CD4-positive, alpha-beta T cell treated with Interleukin-15 for 1 hour (primary cell): ENCODE results near the gene ZCCHC2.

Source experiments
- DNase-seq: peaks from one replicate; pipeline ENCODE4 v3.0.0-alpha.2; 2020

The ZCCHC2 gene

DNA sequence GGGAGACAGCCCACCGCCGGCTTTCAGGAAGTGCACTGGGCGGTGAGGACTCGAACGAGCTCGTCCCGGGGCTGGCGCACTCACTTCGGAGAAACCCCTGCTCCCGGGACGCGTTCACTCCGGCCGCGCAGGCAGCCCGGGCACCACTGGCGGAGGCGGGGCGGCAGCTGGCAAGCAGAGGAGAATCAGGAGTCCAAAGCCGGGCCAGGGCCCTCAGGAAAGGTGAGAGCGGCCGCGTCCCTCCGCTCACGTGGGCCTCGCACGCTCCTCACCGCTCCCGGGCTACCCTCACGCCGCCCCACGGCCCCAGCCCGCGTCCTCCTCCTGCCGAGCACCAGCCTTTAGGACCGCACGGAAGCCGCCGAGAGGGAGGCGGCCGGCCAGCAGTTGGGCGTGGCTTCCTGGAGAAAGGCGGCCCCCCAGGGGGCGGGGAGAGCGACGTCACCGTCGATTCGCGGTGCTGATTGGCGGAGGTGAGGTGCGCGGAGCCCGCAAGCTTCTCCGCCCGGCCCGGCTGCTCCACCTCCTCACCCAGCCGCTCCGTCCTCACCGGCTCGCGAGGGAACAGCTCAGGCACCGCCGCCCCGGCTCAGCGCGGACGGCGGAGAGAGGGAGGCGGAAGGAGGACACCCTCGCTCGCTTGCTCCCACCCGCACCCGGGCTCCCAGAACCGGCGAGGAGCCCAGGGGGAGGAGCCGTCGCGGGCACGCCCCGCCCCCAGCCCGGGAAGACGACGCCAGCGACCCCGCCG is at the start of gene ZCCHC2:
Gene ZCCHC2, plus strand, starts transcription at position 522 of the 751 bp plus-strand sequence. CDS start 400 bp downstream, outside the sequence.
- DNase-seq = peak; percentile 98

DNA sequence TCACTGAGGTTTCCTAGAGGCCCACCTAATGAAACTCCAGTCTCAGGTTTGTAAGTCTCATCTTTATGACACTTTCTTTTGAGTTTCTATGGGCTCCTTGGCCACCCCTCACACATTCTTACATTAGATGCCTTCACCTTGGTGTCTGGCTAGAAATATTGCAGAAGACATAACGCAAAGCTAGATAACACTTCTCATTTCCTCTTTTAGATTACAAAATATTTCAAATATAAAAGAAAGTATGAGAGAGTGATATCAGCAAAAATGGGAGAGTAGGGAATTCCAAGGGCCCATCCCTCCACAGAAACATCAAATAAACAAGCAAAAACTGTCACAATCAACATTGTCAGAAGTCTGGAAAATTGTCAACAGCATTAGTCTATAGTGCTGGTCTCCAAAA is 43.3 kb upstream of the ZCCHC2 start:
- no peak for DNase-seq

DNA sequence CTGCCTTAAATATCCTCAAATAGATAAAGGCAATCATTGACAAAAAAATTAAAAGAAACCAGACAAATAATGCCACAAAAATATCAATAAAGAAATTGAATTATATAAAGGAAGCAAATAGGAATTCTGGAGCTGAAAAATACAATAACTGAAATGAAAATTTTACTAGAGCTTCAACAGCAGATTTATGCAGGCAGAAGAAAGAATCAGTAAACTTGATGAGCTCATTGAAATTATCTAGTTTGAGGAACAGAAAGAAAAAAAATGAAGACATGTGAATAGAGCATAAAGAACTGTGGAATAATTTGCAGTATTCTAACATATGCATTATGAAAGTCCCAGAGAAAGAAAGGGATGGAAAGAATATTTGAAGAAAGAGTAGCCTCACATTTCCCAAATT is 41.9 kb upstream of the ZCCHC2 start:
- no peak for DNase-seq

DNA sequence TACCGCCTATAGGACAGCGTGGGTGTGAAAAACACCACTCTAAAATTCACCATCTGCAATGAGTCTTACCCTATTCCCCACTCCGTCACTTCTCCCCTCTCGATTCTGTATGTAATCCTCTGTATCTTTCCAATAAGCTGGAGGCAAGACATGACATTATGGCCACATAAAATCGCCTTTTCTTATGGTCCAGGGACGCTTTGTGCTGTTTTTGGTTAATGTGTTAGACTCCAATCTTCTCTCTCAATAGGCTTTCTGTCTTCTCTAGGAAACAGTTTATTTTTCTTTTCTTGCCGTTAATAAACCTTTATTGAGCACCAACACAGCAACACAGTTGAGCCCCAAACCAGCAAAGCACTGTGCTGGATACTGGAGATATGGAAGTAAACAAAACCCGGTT is 37.9 kb upstream of the ZCCHC2 start:
- DNase-seq = no peak

DNA sequence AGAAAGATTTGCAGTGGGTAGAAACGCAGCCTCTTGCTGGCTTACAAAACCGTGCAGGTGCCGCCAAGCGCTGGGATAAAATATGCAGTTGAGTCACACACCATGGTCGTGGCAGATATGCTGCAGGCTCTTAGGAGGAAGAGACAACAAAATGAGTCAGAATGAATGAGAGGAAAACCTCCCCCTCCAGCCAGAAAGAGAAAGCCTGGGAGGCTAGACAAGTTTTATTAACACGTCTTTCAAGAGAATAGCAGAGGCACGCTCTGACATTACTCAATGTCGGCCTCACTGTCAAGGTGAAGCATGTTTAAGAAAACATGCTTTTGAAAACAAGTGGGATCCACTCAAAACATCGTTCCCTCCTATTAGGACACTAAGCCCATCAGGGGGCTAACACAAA is 37.1 kb upstream of the ZCCHC2 start:
- no peak for DNase-seq

DNA sequence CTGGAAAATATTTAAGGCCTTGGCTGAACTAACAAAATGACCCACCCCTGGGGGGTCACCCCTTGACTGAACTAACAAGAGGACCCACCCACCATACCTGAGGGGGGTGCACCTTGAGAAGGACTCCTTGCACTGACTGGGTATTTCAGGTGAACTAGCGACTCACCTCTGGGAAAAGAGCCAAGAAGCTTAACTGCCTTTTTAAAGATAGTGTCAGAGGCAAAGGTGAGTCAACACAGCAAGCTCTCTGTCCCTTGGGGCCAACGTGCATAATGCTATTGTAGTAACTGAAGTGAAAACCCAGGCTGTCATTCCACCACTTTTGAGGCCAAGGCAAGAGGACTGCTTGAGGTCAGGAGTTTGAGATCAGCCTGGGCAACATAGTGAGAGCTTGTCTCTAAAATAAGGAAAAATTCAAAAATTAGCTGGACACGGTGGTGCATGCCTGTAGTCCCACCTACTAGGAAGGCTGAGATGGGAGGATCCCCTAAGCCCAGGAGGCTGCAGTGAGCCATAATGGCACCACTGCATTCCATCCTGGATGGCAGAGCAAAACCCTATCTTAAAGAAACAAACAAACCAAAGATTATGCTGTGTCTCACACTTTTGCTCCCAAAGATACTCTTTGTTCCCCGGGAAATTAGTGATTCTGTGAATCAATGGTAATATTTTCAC is 36.4 kb upstream of the ZCCHC2 start:
- DNase-seq = no peak

DNA sequence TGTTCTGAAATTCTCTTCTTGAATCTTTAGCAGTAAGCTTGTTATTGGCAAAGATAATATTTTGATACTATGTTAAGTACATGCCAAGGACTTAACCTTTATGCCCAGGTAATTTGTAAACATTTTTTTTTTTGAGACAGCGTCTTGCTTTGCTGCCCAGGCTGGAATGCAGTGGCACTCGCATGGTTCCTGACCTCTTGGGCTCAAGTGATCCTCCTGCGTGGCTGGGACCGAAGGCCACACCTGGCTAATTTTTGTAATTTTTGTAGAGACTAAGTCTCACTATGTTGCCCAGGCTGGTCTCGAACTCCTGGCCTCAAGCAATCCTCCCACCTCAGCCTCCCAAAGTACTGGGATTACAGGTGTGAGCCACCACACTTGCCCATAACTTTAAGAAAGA is 35.7 kb upstream of the ZCCHC2 start:
- DNase-seq = no peak

DNA sequence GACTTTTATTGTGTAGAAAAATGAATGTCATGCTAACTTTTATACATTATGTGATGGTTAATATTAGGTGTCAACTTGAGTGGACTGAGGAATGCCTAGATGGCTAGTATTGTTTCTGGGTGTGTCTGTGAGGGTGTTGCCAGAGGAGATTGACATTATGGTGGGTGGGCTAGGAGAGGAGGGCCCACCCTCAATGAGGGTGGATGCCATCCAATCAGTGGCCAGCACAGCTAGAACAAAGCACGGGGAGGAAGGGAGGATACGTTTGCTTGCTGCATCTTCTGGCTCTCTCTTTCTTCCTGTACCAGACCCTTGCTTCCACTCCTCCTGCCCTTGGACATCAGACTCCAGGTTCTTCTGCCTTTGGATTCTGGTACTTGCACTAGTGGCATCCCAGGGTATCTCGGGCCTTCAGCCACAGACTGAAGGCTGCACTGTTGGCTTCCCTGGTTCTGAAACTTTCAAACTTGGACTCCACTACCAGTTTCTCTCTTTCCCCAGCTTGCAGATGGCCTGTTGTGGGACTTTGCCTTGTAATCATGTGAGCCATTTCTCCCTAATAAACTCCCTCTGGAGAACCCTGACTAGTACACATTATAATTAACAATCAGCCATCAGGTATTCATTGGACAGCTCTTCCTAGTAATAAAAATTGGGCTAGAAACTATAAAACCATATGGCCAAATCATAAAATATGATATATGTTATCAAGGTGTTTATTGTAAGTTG is 31.7 kb upstream of the ZCCHC2 start:
- no peak for DNase-seq

DNA sequence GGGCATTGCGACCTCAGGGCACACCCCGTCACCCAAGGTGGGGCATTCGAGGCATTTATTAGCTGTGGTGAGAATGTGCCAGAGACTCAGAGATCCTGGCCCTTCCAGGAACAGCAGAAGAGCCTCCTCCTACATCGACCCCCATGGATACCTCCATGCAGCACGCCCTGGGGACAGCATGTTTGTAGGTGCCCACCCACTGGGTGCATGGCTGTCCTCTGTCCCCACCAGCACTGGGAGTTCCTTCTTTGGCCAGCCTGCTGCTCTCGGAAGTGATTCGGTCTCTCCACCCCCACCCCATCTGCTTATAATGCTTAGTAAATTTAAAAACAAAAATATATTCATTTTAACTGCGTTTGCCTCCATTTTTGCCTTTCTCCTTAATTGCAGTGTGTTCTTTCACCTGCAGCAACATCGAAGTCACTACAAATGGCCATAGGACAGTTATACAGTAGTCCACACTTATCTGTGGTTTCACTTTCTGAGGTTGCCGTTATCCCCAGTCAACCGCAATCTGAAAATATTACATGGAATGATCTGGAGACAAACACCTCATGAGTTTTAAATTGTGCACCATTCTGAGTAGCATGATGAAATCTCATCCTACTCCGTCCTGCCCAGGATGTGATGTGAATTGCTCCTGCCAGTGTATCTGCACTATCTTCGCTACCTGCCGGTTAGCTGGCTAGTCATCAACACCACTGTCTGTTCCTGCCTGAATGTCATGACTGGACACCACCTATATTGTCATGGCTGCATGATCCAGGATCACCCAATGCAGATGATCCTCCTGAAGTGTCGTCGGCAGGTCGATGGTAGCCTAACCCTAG is 29.6 kb upstream of the ZCCHC2 start:
- no peak for DNase-seq

DNA sequence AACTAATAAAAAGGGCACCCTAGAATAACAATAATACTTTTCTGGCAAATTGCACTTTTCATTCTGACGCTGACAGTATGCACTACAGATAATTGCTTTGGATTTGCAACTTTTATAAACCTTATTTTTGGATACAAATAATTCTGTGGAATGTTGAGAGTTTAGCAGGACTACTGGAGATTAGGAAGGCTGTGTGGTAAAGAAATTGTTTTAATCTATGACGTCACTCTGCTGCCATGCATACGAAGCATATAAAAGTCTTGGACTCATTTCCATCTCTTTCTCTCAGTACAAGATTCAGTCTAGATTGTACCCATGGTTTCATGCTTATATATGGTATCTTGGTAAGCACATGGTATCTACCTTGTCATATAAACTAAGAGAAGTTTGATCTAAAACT is 28.1 kb upstream of the ZCCHC2 start:
- no peak for DNase-seq

DNA sequence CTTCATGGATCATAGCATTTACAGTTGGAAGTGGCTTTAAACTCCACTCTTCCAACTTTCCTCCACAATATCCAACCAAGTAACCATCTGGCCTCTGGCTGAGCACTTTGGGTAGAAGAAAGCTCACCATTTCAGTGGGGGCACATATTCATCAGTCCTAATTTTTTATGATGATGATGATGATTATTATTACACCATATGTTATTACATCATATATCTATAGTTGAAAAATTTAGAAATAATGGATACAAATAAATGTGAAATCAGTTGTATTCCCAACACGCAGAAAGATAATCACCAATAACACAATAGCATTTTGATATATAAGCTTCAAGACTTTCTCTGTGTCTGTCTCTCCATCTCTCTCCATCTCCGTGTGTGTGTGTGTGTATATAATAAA is 26.6 kb upstream of the ZCCHC2 start:
- no peak for DNase-seq

DNA sequence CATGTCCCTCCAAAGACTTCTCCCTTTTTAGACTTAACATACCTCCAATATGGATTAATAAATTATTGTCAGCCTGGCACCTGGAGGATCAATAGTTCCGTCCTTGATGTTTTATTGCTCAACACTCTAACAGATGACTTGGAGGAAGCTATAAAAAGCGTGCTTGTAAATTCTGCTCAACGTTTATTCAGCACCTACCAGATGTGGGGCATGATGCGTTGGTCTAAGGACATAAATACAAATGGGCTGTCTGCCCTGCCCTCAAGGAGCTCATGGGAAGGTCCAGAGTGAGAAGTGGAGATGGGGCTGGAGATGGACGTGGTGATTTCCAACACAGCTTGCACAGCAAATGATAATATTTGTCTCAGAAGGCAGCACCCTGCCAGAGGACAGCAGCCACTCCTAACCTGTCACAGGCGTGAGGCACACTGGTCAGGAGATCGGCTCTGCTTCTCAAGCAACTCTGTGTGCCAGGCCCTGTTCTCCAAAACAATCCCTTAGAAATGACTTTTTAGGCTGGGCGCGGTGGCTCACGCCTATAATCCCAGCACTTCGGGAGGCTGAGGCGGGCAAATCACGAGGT is 25.5 kb upstream of the ZCCHC2 start:
- no peak for DNase-seq

DNA sequence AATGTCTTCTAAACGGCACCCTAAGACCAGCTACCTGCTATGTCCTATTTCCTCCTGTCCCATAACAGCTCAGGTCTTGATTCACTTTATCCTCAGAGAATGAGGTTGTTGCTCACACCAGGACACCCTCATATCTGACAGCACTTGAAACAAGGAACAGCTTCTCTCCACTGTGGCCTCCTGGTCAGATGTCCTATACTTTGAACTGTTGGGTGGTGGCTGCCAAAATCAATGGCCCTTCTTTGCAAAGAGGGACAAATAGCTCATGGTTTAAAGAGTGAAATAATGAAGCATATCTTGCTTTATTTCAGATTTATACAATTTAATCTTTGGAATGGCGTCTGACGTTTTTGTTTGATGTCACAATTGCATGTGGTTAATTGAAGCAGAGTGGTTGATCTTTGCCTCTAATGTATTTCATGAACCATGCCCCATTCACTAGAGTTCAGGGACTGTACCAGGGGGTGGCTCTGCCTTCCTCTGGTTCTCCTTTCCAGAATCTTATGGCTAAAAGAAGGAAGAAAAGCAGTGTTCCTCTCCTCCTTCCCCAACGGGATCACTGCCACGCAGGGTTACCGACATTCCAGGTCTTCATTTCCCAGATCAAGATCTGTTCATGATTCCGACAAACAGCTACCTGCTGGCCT is 24.1 kb upstream of the ZCCHC2 start:
- no peak for DNase-seq

DNA sequence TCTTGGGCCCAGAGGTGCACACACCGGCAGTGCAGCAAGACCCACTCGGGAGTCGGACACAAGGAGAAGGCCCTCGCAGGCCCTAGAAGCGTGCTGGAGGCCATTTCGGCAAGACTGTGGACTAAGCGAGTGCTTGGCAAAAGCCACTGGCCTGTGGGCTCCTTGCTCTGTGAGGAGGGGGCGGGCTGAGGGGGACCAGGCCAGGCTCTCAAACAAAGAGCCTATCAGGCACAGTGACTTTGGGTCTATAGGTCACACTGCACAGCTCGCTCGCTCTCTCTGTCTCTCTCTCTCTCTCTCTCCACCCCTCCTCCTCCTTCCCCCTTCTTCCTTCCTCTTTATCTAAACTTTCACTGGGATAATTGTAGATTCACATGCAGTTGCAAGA is 23.6 kb upstream of the ZCCHC2 start:
- no peak for DNase-seq

DNA sequence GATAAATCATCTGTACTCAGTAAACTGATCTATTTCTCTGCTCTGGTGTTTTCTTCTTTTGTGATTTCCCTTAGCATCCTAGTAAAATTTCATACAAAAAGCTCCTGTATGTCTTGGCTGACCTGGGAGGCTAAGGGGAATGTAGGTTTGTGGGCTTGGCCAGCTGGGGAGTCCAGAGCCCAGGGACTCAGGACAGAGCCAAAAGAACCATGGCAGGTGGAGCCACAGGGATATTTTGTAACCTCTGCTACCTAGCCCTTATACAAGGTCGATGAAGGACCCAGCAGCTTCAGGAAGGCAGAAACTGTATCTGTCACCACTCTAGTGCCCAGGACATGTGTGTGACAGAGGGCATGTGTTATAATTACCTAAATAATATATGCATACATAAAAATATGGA is 22.7 kb upstream of the ZCCHC2 start:
- DNase-seq = no peak

DNA sequence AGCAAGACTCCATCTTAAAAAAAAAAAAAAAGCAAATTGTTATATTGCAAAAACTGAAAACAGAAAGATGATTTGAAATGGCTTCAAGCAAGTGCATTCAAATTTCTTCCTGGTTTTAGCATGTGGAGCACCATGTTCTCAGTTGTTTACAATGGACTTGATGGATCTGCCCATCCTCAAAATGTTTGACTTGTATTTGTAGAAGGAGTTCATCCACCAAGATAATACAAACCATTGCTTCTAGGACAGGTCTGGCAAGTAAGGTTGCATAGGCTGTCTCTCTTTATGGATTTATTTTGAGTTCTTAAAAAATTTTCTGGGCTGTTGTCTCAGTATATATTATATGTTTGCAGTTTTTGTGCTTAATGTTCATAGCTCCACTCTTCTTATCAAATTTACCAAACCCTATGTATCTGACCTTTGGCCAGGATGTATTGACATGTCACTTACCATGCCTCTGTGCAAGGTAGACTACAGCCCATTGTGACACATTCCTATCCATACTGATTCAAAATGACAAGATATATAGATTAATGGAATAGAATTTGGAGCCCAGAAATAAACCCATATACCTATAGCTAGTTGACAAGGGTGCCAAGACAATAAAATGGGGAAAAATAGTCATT is 21.7 kb upstream of the ZCCHC2 start:
- no peak for DNase-seq

DNA sequence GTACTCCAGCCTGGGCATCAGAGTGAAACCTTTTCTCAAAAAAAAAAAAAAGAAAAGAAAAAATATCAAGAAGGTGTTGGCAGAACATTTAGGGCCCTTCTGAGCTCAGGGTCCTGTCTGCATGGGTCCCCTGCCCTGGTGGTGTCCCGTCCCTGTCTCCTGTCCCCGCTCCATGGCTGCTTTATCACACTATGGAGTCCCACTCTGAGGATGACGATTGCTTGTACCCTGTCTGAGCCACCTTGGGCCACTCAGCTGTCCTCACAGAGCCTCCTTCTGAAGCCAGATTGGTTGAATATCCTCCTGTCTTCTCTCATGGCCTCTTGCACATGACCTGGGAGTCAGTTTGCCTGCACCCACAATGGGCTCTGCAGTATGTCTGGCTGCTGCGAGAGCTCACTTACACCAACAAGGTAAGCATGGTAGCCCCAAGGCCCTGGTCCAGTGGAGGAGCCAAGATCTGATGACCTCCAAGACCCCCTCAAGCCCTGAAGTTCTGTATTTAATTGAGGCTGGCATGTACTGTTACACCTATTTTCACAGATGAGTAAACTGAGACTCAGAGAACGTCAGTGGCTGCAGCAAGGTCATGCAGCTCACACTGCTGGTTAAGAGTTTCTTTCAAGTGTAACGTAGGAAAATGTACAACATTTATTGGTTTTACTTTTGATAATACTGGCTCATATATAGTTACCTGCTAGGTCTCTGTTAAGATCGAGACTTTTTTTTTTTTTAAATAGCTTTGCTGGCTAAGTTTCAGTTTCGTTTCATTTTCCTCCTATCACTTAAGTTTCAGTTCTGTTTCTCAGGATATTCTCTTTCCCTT is 16.9 kb upstream of the ZCCHC2 start:
- DNase-seq = no peak

DNA sequence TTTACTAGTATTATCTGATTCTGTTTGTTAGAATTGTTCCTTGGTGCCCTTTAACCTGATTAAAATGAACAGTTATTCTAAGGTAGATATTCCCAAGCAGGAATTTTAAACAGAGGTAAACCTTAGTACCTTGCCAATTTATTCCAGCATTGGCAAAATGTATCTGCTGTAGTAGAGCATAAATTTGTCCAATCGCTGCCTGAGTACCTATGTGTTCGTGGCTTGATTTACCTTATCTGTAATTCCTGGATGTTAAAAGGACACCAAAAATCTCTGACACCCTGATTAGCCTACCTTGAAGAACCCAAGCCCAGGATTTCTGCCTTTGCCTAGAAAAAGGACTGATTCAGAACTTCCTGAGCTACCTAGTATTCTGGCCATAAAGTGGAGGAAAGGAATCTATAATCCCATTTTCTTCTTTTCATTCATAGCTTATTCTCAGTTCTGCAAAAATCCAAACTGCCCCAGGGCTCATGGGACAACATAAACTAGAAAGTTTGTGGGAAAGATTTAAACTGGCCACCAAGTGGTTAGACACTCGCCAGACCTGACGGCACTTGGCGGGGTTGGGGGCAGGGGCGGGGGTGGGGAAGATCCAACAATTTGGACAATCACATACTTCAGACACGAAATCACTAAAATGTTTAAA is 16.2 kb upstream of the ZCCHC2 start:
- DNase-seq = no peak

DNA sequence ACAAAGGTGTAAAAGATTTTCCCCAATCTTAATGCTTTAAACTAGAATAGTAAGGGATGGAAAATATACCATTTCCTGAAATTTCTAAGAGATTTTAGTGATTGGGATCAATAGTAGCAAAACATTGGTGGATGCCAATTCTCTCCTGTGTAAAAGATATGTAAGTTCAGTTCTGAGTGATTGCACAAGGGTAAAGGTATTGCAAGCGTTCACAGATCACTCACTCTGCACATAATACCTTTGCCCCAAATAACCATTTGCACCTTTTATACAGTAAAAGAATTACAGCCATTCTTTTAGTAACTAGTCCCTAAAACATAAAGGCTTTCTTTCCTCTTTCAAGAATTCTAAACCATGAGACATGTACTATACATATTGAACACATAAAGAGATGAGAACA is 13.0 kb upstream of the ZCCHC2 start:
- DNase-seq = no peak

DNA sequence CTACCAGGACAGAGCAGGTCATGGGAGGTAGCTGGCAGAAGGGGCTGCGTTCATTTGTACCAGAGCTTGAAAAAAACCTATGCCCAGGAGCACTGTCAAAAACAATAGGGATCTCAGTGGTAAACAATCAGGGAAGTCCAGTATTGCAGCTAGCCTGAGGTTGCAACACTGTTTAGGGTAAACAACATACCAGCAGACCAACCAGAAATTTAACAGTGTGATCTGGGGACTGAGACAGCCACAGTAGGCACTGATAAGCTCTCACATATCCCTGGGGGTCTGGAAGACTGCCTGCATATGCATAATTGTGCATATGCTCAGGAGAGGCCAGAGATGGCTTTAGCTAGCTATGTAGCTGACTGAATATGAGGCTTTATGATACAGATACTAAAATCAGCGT is 12.0 kb upstream of the ZCCHC2 start:
- no peak for DNase-seq
